Measurements from ENCODE around the gene OXER1. TPM values are rescaled to one million over a fixed set of nuclear protein-coding genes. Genes with fewer than 3 reads are reported as not detected.
A peak's percentile ranks its signal among the peaks of the same experiment; 100 is the strongest.

OXER1 gene
- polyA plus RNA-seq, 2 of the 4 experiments (the other 2 are of a cell fraction), result not detected

DNA sequence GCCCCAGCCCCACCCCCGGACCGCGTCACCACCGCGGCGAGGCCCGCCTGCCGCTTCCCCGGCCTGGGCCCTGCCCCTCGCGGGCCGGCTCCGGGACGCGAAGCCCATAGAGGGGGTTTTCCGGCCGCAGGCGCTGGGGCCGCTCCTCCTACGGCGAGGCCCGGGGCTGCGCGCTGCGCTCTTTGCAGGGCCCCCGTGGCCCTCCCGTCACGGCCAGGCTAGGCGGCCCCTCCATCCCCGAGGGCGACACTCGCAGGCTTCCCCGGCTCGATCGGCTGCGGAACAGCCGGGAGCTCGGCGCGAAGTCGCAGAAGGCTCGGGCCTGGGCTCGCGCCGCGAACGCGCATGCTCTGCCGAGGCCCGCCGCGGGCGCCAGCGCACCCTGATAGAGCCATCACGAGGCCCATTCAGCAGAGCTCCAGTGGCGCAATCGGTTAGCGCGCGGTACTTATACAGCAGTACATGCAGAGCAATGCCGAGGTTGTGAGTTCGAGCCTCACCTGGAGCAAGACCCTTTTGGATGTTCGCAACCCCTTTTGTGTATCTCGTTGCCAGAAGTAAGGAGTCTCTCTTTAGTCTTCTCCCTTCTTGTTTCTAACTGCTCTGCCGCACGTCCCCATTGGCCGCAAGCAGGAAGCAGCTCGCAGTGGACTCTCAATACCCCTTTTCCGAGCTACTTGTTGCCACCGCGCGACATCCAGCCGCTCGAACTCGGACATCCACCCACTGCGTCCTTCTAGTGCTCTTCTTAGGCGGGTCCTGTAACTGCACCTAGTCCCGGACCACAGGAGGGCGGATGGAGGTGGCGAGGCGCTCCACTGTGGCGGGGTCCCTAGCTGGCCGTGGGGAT lies 46.4 kb upstream of the OXER1 start (continued):
- TF ChIP-seq ELK1 (IDR thresholded peaks at IDR 0.05; ENCODE audit: low read depth, low read length), result no peak
- peak; percentile 90; the same call in 1 of the 2 replicates for TF ChIP-seq MYC (IDR thresholded peaks at IDR 0.05; ENCODE audit: borderline replicate concordance, low read length)
- TF ChIP-seq RNF2 (IDR thresholded peaks at IDR 0.05; ENCODE audit: borderline replicate concordance, low read depth), result no peak
- peak; percentile 100 for TF ChIP-seq PHF8 (IDR thresholded peaks at IDR 0.05; ENCODE audit: borderline replicate concordance, low read depth)
- TF ChIP-seq CBX8 (IDR thresholded peaks at IDR 0.05), result no peak
- peak; percentile 79; the same call in 1 of the 2 replicates for TF ChIP-seq HOXB5 (CRISPR knock-in tag; IDR thresholded peaks at IDR 0.05)
- TF ChIP-seq NR3C1 (IDR thresholded peaks at IDR 0.05), result no peak
- peak; percentile 51; the same call in 1 of the 2 replicates for TF ChIP-seq TP53 (CRISPR knock-in tag; IDR thresholded peaks at IDR 0.05)
- no peak for TF ChIP-seq MAZ (IDR thresholded peaks at IDR 0.05; ENCODE audit: borderline replicate concordance, low read depth, low read length)
- TF ChIP-seq, protein P1, sequence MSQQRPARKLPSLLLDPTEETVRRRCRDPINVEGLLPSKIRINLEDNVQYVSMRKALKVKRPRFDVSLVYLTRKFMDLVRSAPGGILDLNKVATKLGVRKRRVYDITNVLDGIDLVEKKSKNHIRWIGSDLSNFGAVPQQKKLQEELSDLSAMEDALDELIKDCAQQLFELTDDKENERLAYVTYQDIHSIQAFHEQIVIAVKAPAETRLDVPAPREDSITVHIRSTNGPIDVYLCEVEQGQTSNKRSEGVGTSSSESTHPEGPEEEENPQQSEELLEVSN (IDR thresholded peaks at IDR 0.05; ENCODE audit: borderline replicate concordance, low read depth), result peak; percentile 67
- no peak for TF ChIP-seq ZC3H11A (IDR thresholded peaks at IDR 0.05)
- TF ChIP-seq REST (IDR thresholded peaks at IDR 0.05), result peak; percentile 30; the same call in 1 of the 2 replicates
- TF ChIP-seq GATA3 (IDR thresholded peaks at IDR 0.05; ENCODE audit: borderline replicate concordance), result no peak
- TF ChIP-seq CHD4 (IDR thresholded peaks at IDR 0.05; ENCODE audit: borderline replicate concordance), result no peak
- 0 out of 5 replicates have a peak, but pooled peaks of 1 of the 2 experiments have one; percentile 8 for TF ChIP-seq RAD21 (conservative IDR thresholded peaks at IDR 0.05 in 1 of 2, IDR thresholded peaks at IDR 0.05 in 1 of 2)
- TF ChIP-seq, protein P2, sequence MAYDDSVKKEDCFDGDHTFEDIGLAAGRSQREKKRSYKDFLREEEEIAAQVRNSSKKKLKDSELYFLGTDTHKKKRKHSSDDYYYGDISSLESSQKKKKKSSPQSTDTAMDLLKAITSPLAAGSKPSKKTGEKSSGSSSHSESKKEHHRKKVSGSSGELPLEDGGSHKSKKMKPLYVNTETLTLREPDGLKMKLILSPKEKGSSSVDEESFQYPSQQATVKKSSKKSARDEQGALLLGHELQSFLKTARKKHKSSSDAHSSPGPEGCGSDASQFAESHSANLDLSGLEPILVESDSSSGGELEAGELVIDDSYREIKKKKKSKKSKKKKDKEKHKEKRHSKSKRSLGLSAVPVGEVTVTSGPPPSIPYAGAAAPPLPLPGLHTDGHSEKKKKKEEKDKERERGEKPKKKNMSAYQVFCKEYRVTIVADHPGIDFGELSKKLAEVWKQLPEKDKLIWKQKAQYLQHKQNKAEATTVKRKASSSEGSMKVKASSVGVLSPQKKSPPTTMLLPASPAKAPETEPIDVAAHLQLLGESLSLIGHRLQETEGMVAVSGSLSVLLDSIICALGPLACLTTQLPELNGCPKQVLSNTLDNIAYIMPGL (CRISPR knock-in tag; IDR thresholded peaks at IDR 0.05; ENCODE audit: borderline replicate concordance), result peak; percentile 99
- TF ChIP-seq EHMT2 (IDR thresholded peaks at IDR 0.05; ENCODE audit: low read depth), result no peak
- TF ChIP-seq TFCP2L1 (CRISPR knock-in tag; IDR thresholded peaks at IDR 0.05), result peak; percentile 89; the same call in 1 of the 2 replicates
- TF ChIP-seq HOXB13 (CRISPR knock-in tag; IDR thresholded peaks at IDR 0.05; ENCODE audit: low read depth), result no peak
- TF ChIP-seq FOSL2 (IDR thresholded peaks at IDR 0.05), result no peak
- no peak for TF ChIP-seq FOSL2 (CRISPR knock-in tag; IDR thresholded peaks at IDR 0.05)
